HG03469 (cell line): ENCODE results near the gene CNST.
"Not testable (repeated sequence)": the region's sequence is repeated elsewhere in the genome, so short reads cannot be mapped to it uniquely, and the experiment has no call there.

Experiments
- ATAC-seq: cut with Tn5 transposase; IDR thresholded peaks from one replicate; pipeline ENCODE4 v1.9.1; 2021; ENCODE audit warnings: mild to moderate bottlenecking, moderate library complexity, moderate number of reproducible peaks; ENCODE audit not compliant: unreplicated experiment

Gene CNST

DNA sequence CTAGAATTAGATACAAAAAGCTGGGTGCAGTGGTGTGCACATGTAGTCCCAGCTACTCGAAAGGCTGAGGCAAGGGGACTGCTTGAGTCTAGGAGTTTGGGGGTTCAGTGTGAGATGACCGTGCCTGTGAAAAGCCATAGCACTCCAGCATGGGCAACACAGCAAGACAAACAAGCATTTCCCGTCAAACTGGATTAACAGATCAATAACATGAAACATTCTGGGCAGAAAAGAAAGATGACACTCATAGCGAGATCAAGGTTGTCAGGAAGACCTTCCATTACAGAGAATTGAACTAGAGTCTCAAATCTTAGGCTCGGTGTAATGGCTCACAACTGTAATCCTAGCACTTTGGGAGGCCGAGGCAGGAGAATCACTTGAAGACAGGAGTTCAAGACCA, 14.1 kb upstream of the CNST start:
- no peak for ATAC-seq

DNA sequence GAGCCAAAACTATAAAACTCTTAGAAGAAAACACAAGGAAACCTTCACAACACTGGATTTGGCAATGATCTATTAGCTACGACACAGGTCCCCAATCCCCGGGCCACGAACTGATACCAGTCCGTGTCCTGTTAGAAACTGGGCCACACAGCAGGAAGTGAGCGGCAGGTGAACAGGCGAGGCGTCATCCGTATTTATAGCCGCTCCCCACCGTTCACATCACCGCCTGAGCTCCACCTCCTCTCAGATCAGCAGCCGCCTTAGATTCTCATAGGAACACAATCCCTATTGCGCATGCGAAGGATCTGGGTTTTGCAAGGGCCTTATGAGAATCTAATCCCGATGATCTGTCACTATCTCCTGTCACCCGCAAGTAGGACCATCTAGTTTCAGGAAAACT, 12.1 kb upstream of the CNST start:
- no peak for ATAC-seq

- no peak for ATAC-seq
Observed at GRCh38 chr1:246558041-246558440, 8.2 kb upstream of the CNST start.

GRCh38 chr1:246559310-246559709, 6.9 kb upstream of the CNST start:
- ATAC-seq, result no peak

GRCh38 chr1:246560833-246561232, 5.4 kb upstream of the CNST start:
- not testable (repeated sequence) for ATAC-seq

DNA sequence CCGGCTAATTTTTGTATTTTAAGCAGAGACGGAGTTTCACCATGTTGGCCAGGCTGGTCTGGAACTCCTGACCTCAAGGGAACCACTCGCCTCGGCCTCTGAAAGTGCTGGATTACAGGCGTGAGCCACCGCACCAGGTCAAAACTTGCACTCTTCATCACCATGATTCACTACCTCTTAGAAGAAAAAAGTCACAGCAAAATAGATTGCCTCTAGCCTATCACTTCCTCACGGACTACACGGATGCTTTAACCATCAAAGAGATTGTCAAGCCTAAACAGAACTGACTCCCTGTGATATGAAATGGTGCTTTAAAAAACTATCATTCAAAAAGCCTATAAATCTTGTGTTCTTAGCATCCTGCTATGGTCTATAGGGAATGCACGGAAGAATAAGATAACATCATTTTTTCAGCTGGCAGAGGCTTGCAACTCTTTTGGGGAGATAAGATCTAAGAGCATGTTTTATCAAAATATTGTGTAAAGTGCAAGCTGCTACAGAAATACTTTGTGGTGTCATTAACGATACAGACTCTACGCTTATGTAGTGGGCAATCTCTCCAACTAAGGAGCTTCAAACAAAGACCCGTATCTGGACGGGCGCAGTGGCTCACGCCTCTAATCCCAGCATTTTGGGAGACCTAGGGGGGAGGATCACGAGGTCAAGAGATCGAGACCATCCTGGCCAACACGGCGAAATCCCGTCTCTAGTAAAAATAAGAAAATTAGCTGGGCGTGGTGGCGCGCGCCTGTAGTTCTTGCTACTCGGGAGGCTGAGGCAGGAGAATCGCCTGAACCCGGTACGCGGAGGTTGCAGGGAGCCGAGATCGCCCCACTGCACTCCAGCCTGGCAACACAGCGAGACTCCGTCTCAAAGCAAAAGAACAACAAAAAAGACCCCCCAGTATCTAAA, 1.2 kb upstream of the CNST start:
- ATAC-seq, result no peak

GRCh38 chr1:246565751-246566127, 517 bp upstream of the CNST start:
- no peak for ATAC-seq

DNA sequence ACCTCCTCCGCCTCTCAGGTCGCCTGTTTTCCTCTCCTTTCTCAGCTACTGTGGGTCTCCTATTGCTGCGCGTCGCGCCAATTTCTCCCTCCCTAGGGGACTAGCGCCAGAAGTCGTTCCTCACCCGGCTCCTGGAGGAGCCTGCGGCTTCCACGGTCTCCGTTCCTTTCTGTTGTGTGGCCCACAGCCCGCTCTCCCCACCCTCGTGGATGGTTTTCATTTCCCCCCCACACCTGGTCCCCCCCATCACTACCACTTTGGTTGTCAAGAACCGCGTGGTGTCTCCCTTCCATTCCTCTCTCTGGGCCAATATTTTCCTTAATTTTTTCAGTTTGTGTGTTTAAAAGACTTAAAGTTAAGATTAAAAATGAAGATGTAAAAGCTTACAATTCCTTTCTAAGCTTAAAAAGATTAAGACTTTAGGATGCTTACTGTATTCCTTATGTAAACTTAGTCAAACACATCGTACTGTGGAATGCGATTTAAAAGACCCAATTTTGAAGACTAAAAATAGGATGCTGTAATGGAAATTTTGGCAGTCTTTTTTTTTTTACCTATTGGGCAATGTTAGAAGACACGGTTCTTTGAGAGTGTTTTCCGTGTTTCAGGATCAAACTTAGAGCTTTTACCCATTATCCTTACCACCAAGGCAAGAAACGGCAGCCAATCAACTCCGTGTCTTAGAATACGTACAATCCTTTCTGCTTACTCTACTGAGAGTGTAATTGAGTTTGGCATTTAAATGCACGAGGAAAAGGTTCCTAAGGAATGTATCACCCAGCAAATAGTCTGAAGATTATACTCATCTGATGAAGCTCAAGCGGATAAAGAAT, 773 bp downstream of the CNST start:
- no peak for ATAC-seq

- no peak for ATAC-seq
Observed at GRCh38 chr1:246567646-246568235, 1.5 kb downstream of the CNST start.

DNA sequence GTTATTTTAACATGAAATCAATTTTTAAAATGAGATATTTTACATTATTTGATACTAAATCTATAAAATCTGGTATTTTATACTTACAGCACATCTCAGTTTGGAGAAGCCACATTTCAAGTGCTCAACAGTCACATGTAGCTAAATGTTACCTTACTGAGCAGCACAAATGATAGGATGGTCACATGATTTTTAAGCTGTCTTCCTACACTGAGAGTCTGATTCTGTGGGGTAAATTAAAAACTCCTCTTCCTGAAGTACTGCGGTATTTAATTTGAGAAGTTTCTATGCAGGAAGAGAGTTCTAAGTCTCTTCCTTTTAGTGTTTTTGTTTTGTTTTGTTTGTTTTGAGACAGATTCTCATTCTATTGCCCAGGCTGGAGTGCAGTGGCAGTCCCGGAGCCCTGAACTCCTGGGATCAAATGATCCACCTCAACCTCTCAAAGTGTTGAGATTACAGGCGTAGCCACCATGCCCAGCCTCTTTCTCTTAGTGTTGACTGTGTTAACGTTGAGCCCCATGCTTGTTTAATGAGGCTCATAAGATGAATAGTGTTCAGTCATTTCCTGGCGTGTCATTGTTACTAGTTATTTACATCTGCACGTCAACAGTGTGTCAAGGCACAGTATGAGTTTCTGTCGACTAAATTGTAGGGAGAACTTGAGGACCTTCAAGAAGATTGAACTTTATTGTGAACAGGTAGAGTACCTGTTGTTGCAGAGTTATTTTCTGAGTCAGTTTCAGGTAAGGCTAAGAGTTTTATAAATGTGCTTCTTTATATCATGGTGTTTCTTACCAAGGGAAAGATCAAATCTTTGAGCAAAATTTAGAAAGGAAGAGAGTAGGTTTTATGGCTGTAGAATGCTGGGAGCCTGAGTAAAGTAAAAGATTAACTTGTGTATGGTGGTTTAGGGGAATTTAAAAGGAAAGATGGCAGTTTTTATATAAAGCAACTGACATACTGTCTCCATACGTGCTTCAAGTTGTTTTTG, 3.3 kb downstream of the CNST start:
- no peak for ATAC-seq

- ATAC-seq, result not testable (repeated sequence)
Observed at GRCh38 chr1:246571309-246571708, 5.1 kb downstream of the CNST start.

GRCh38 chr1:246571953-246572352, 5.7 kb downstream of the CNST start:
- ATAC-seq, result no peak

DNA sequence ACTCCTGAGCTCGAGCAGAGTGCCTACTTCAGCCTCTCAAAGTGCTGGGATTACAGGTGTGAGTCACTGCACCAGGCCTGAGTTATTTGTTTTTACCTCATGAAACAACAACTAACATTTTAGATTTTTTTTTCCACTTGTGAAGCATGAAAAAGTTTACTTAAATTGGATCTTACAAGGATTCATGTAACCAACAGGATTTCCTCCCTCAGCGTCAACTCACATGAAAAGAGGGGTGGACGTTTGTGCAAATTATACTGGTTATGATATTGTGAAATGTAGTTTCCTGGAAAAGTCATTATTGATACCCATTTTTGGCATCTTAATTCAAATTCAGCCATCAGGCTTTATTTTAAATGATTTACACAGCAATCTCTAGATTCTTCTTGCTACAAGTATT, 6.5 kb downstream of the CNST start:
- ATAC-seq, result no peak

- no peak for ATAC-seq
Observed at GRCh38 chr1:246573491-246573890, 7.2 kb downstream of the CNST start.

- ATAC-seq, result no peak
Observed at GRCh38 chr1:246576709-246577032, 10.4 kb downstream of the CNST start.

GRCh38 chr1:246577082-246577719, 10.9 kb downstream of the CNST start:
- no peak for ATAC-seq

GRCh38 chr1:246577720-246578106, 11.5 kb downstream of the CNST start:
- ATAC-seq, result no peak

DNA sequence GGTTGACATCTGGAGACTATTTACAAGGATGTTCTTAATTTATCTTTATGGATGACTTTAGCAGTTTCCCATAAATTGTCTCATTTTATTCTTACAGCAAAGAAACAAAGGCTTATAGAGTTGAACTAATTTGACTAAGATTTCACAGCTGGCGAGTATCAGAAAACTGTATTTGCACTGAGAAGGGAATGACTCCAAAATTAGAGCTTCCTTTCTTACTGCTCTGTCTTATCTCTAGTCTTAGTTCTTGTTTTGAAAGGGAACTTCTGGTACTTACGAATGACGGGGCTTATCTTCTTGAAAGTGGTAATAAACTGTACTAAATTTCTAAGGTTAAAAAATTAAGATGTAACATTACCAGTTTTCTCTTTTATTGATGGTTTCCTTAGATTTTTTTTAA, 13.6 kb downstream of the CNST start:
- peak; percentile 81 for ATAC-seq

GRCh38 chr1:246580497-246581370, 14.5 kb downstream of the CNST start:
- ATAC-seq, result no peak
